ENCODE measurements around the gene MPEG1. TPM values are rescaled to one million over a fixed set of nuclear protein-coding genes. Genes with fewer than 3 reads are reported as not detected.
A peak's percentile ranks its signal among the peaks of the same experiment; 100 is the strongest.

Gene MPEG1
- polyA plus RNA-seq, 4 donors = 1.8 to 40.1 (median 7.6) TPM

DNA sequence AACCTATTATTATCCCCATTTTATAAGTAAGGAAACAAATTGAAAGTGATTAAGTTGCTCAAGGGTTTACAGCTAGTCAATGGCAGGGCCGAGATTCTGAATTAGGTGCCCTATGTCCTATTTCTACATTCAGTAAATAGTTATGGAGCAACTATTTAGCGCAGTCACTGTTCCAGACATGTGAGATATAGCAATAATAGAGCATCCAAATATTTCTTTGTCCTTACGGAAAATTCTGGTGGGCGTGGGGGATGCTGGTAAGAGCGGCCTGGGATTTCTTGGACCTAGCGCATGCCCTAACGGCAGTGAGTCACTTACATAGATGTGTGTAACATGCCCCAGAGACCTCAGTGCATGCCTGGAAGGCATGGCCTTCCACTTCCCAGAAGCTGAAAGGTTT is 36.4 kb downstream of the MPEG1 start:
- 67 to 73% (median 68%) methylated on average over 7 of the region's 7 CpGs for WGBS, 3 donors
- peak in 1 of 2 donors; percentile 51 for DNase-seq

DNA sequence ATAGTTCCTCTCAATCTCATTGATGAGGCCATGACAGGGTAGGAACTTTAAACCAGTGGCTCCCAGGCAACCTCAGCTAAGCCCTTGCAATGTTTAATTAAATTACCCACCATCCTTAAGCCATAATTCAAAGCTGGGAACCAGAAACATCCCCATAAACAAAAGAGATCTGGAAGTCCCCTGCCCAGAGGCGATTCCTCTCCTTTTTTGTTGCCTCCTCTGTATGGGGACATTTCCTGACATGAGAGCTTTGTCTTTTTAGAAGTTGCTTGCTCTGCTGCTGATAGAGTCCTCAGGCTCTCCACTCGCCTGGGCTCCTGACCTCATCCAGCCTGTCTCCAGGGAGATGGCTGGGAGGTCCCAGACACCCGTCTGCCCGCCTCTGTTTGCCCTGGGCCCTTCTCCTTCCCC is 37.6 kb downstream of the MPEG1 start:
- peak in 1 of 2 donors; percentile 41 for DNase-seq
- Histone ChIP-seq H3K27me3 (ENCODE audit: control insufficient read depth in 3 of 3, insufficient read depth in 3 of 3, low read length in 3 of 3) (no peaks in the 10 kb centered on the region), H3K27ac (ENCODE audit: low read depth in 1 of 3, low read length in 2 of 3) (peak overlapping the region; percentile 30 to 97 (median 92)), H3K9me3 (ENCODE audit: control insufficient read depth in 2 of 2, insufficient read depth in 1 of 2, low read depth in 1 of 2, low read length in 1 of 2) (peaks cover 0 to 8% of the 10 kb centered on the region in 2 donors), H3K36me3 (ENCODE audit: control insufficient read depth in 3 of 3, insufficient read depth in 2 of 3, low read depth in 1 of 3, low read length in 3 of 3) (peaks cover 0 to 18% (median 0%) of the 10 kb centered on the region in 3 donors), H3K4me3 (ENCODE audit: low read depth in 1 of 3, low read length in 3 of 3) (peak overlapping the region in 2 of 3 donors; percentile 19 to 29), H3K4me1 (ENCODE audit: control insufficient read depth in 3 of 3, insufficient read depth in 2 of 3, low read depth in 1 of 3, low read length in 2 of 3) (peaks cover 7 to 38% (median 10%) of the 10 kb centered on the region in 3 donors)
- no peak for FAIRE-seq
- WGBS, 3 donors = 28 to 44% (median 38%) methylated on average over 4 of the region's 4 CpGs

More for the DNA sequence above, 36.4 kb downstream of the MPEG1 start:
- peaks cover 0 to 18% (median 0%) of the 10 kb centered on the region in 3 donors for H3K36me3 ChIP-seq (ENCODE audit: control insufficient read depth in 3 of 3, insufficient read depth in 2 of 3, low read depth in 1 of 3, low read length in 3 of 3)
- no peak overlapping the region for H3K4me3 ChIP-seq (ENCODE audit: low read depth in 1 of 3, low read length in 3 of 3)
- H3K27me3 ChIP-seq (ENCODE audit: control insufficient read depth in 3 of 3, insufficient read depth in 3 of 3, low read length in 3 of 3) = no peaks in the 10 kb centered on the region
- H3K27ac ChIP-seq (ENCODE audit: low read depth in 1 of 3, low read length in 2 of 3) = peak overlapping the region in 2 of 3 donors; percentile 30 to 97
- H3K9me3 ChIP-seq (ENCODE audit: control insufficient read depth in 2 of 2, insufficient read depth in 1 of 2, low read depth in 1 of 2, low read length in 1 of 2) = peaks cover 0 to 8% of the 10 kb centered on the region in 2 donors
- FAIRE-seq = no peak
- H3K4me1 ChIP-seq (ENCODE audit: control insufficient read depth in 3 of 3, insufficient read depth in 2 of 3, low read depth in 1 of 3, low read length in 2 of 3) = peaks cover 7 to 38% (median 10%) of the 10 kb centered on the region in 3 donors

DNA sequence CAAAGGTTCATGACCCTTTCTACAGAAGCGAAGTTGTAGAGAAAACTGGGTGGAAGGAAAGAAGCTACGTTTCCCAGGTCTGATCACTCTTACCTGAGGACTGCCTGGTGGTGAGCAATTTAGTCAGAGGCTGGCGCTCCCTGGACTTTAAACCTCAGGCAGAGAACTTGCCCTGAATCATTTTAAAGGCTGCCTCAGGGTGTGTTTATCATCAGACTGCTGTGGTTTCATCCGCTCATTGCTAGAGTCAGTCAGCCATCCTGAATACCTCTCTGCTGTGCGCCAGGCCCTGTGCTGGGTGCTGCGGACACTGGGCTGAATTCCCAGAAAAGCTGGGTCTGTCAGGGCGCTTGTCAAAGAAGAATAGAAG is 38.1 kb downstream of the MPEG1 start:
- Histone ChIP-seq H3K4me1 (ENCODE audit: control insufficient read depth in 3 of 3, insufficient read depth in 2 of 3, low read depth in 1 of 3, low read length in 2 of 3) (peaks cover 7 to 38% (median 10%) of the 10 kb centered on the region in 3 donors), H3K27me3 (ENCODE audit: control insufficient read depth in 3 of 3, insufficient read depth in 3 of 3, low read length in 3 of 3) (no peaks in the 10 kb centered on the region), H3K9me3 (ENCODE audit: control insufficient read depth in 2 of 2, insufficient read depth in 1 of 2, low read depth in 1 of 2, low read length in 1 of 2) (peaks cover 0 to 8% of the 10 kb centered on the region in 2 donors), H3K4me3 (ENCODE audit: low read depth in 1 of 3, low read length in 3 of 3) (peak overlapping the region in 2 of 3 donors; percentile 19 to 29), H3K27ac (ENCODE audit: low read depth in 1 of 3, low read length in 2 of 3) (peak overlapping the region; percentile 30 to 97 (median 92)), H3K36me3 (ENCODE audit: control insufficient read depth in 3 of 3, insufficient read depth in 2 of 3, low read depth in 1 of 3, low read length in 3 of 3) (peaks cover 0 to 18% (median 0%) of the 10 kb centered on the region in 3 donors)
- no peak for FAIRE-seq
- peak; percentile 87 to 94 for DNase-seq
- WGBS, 3 donors = 14 to 44% (median 31%) methylated on average over 7 of the region's 7 CpGs

DNA sequence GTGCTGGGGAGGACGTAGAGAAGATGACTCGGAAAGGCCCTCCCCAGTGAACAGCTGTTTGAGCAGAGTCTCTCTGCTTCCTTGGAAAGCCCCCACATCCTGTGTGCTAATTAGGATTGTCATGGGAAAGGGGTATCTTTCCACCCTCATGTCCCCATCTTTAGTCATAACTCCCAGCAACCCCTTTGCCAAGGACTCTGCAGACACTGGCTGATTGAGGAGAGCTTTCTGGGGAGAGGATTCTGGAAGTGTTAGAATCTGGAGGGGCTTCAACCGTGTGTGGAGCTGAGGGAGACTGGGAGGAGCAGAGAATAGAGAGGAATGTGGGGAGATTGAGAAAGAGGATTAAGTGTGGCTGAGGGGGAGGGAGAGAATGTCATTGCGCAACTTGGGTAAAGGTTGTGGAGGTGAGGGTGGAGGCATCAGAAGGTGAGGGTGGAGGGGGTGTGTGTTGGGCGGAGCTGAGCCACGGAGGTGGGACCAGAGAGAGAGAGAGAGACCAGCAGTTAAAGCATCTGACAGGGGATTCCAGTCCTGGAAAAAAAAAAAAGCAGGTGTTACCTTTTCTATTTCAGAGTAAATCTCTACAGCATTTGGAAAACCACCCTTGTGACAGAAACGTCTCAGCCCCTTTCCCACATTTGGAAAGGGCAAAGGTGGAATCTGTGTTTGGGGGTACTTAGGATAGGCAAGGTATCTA is 38.6 kb downstream of the MPEG1 start:
- FAIRE-seq = no peak
- H3K27me3 ChIP-seq (ENCODE audit: control insufficient read depth in 3 of 3, insufficient read depth in 3 of 3, low read length in 3 of 3) = no peaks in the 10 kb centered on the region
- H3K27ac ChIP-seq (ENCODE audit: low read depth in 1 of 3, low read length in 2 of 3) = peak overlapping the region; percentile 92 to 97 (median 97)
- H3K4me3 ChIP-seq (ENCODE audit: low read depth in 1 of 3, low read length in 3 of 3) = peak overlapping the region; percentile 75 to 84 (median 76)
- H3K9me3 ChIP-seq (ENCODE audit: control insufficient read depth in 2 of 2, insufficient read depth in 1 of 2, low read depth in 1 of 2, low read length in 1 of 2) = peaks cover 0 to 3% of the 10 kb centered on the region in 2 donors
- H3K4me1 ChIP-seq (ENCODE audit: control insufficient read depth in 3 of 3, insufficient read depth in 2 of 3, low read depth in 1 of 3, low read length in 2 of 3) = peaks cover 7 to 38% (median 10%) of the 10 kb centered on the region in 3 donors
- peaks cover 0 to 14% (median 0%) of the 10 kb centered on the region in 3 donors for H3K36me3 ChIP-seq (ENCODE audit: control insufficient read depth in 3 of 3, insufficient read depth in 2 of 3, low read depth in 1 of 3, low read length in 3 of 3)
- peak; percentile 95 for DNase-seq
- WGBS, 3 donors = 4 to 29% (median 21%) methylated on average over 7 of the region's 7 CpGs

DNA sequence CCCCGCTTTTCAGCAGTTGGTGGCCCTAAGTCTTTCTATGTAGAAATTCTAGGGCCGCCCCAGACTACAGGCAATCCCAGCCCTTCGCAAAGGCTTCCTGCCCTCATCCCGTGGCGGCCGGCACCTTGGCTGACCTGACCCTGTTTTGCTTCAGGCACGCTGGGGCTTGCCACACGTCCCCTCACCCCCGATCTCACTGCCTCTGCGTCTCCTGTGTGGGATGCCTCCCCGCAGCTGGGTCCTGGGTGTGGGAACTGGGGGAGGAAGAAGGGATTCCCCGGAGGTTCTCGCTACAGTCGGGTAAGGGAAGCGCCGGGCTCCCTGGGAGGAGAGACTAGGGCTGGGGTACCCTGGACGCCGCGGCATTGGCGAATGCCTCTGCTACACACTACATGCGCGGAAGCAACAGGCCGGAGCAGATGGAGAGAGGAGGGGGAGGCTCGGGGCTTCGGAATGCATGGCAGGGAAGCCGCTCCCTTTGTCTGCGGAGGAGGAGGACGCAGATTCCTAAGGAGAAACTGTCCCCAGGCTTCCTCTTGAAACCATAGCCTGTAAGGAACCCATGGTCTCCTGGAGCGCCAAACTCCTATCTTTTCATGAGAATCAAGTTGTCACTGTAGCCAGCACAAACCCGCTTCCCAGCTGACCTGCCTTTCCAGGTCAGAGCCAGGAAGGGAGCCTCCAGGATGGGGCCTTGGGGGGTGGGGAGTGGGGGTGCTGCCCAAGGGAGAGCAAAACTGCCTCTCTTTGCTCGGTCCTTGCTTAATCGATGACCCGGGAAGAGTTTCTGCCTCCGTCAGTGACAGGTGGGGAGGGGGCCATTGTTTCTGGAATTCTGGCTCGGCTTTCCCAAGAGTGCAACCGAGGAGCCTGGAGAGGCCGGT is 39.4 kb downstream of the MPEG1 start:
- peaks cover 0 to 14% (median 0%) of the 10 kb centered on the region in 3 donors for H3K36me3 ChIP-seq (ENCODE audit: control insufficient read depth in 3 of 3, insufficient read depth in 2 of 3, low read depth in 1 of 3, low read length in 3 of 3)
- H3K4me1 ChIP-seq (ENCODE audit: control insufficient read depth in 3 of 3, insufficient read depth in 2 of 3, low read depth in 1 of 3, low read length in 2 of 3) = peaks cover 7 to 38% (median 10%) of the 10 kb centered on the region in 3 donors
- FAIRE-seq (no peak), DNase-seq (peak; percentile 54 to 71)
- H3K9me3 ChIP-seq (ENCODE audit: control insufficient read depth in 2 of 2, insufficient read depth in 1 of 2, low read depth in 1 of 2, low read length in 1 of 2) = no peaks in the 10 kb centered on the region
- H3K4me3 ChIP-seq (ENCODE audit: low read depth in 1 of 3, low read length in 3 of 3) = peak overlapping the region; percentile 75 to 84 (median 76)
- H3K27me3 ChIP-seq (ENCODE audit: control insufficient read depth in 3 of 3, insufficient read depth in 3 of 3, low read length in 3 of 3) = no peaks in the 10 kb centered on the region
- peak overlapping the region; percentile 92 to 97 (median 97) for H3K27ac ChIP-seq (ENCODE audit: low read depth in 1 of 3, low read length in 2 of 3)
- WGBS, 3 donors = 6 to 9% (median 8%) methylated on average over 37 of the region's 37 CpGs

DNA sequence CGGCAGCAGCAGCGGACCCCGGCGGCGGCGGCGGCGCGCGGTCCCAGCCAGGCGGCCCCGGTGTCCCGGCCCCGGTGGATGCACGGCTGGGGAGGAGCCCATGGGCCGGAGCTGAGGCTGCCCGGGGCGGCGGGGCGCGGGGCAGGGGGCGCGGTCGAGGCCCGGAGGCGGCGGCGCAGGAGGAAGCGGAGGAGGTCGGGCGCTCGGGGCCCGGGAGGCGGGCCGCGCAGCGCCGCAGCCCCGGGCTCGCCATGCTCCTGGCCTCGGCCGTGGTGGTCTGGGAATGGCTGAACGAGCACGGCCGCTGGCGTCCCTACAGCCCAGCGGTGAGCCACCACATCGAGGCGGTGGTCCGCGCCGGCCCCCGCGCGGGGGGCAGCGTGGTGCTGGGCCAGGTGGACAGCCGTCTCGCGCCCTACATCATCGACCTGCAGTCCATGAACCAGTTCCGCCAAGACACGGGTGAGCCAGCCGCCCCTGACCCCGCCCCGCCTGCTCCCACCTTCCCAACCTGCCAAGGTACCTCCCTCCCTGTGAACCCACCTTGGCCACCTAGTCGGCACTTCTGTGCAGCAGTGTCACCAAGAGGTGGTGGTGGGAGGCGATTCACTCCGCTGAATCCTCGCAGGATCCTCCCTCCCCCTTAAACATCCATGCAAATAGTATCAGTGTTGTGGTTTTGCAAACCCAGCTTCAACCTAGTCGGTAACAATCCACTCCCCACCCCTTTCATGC is 40.2 kb downstream of the MPEG1 start:
- Histone ChIP-seq H3K27me3 (ENCODE audit: control insufficient read depth in 3 of 3, insufficient read depth in 3 of 3, low read length in 3 of 3) (no peaks in the 10 kb centered on the region), H3K4me3 (ENCODE audit: low read depth in 1 of 3, low read length in 3 of 3) (peak overlapping the region; percentile 75 to 84 (median 76)), H3K27ac (ENCODE audit: low read depth in 1 of 3, low read length in 2 of 3) (peak overlapping the region; percentile 92 to 97 (median 97)), H3K36me3 (ENCODE audit: control insufficient read depth in 3 of 3, insufficient read depth in 2 of 3, low read depth in 1 of 3, low read length in 3 of 3) (peaks cover 0 to 11% (median 0%) of the 10 kb centered on the region in 3 donors), H3K9me3 (ENCODE audit: control insufficient read depth in 2 of 2, insufficient read depth in 1 of 2, low read depth in 1 of 2, low read length in 1 of 2) (no peaks in the 10 kb centered on the region), H3K4me1 (ENCODE audit: control insufficient read depth in 3 of 3, insufficient read depth in 2 of 3, low read depth in 1 of 3, low read length in 2 of 3) (peaks cover 7 to 33% (median 10%) of the 10 kb centered on the region in 3 donors)
- 0 to 1% (median 0%) methylated on average over 33 to 70 of the region's 70 CpGs for WGBS, 3 donors
- FAIRE-seq (no peak), DNase-seq (peak; percentile 47 to 67)

DNA sequence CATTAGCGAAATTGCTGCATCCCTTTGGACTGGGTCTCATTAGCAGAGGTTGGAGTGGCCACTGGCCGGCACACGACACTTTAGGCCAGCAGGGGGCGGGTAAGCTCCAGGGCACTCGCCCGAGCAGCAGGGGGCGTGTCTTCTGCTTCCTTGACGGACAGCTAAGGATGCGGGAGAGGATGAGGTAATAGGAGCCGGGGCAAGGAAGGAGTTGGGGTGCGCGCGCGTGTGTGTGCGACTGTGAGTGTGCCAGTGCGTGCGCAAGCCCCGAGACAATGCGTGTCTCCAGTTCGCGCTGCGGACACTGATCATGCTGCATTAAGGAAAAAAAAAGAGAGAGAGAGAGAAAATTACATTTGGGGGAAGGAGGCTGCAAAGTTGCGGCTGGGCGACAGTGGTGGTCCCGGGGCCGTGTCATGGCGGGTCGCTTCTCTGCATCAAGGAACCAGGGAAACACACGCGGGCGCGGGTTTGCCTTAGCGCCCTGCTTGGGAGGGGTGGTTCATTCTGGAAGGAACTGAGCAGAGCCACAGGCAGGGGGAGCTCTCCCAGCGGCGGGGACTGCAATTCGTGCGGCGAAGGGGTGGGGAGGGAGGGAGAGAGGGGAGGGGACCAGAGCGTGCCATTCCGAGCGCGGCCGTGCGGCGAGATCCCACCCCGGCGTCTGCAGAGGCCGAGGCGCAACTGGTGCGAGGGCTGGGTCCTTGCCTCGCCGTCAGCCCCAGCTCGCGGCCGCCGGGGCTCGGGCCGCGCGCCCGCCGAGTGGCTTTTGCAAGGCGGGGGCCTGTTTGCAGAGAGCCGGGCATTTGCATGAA is 41.0 kb downstream of the MPEG1 start, which contains the start of gene DTX4:
Gene DTX4 (plus strand): TSS at position 625 of the 815 bp plus-strand sequence. CDS start 464 bp downstream, outside the sequence.
- Histone ChIP-seq H3K9me3 (ENCODE audit: control insufficient read depth in 2 of 2, insufficient read depth in 1 of 2, low read depth in 1 of 2, low read length in 1 of 2) (no peaks in the 10 kb centered on the region), H3K36me3 (ENCODE audit: control insufficient read depth in 3 of 3, insufficient read depth in 2 of 3, low read depth in 1 of 3, low read length in 3 of 3) (peaks cover 0 to 8% (median 0%) of the 10 kb centered on the region in 3 donors), H3K4me1 (ENCODE audit: control insufficient read depth in 3 of 3, insufficient read depth in 2 of 3, low read depth in 1 of 3, low read length in 2 of 3) (peaks cover 7 to 28% (median 10%) of the 10 kb centered on the region in 3 donors), H3K27ac (ENCODE audit: low read depth in 1 of 3, low read length in 2 of 3) (peak within 1 kb of the TSS; percentile 92 to 97 (median 97)), H3K27me3 (ENCODE audit: control insufficient read depth in 3 of 3, insufficient read depth in 3 of 3, low read length in 3 of 3) (no peaks in the 10 kb centered on the region), H3K4me3 (ENCODE audit: low read depth in 1 of 3, low read length in 3 of 3) (peak within 1 kb of the TSS; percentile 75 to 84 (median 76))
- DNase-seq = peak; percentile 91 to 96
- no peak for FAIRE-seq
- WGBS, 3 donors = 0% methylated on average over 58 to 64 of the region's 64 CpGs
